Activated CD8-positive, alpha-beta T cell treated with anti-CD3 and anti-CD28 coated beads, Interleukin-2, amount 10 ng/mL, durations not matched to agents 7 days and 5 days (primary cell): ENCODE data around the gene TCEA2. TPM values are rescaled to one million over a fixed set of nuclear protein-coding genes. Genes with fewer than 3 reads are reported as not detected.

ENCODE experiments used
- ATAC-seq: fragments of 150-1000 bp; cut with Tn5 transposase; one replicate; pipeline ENCODE4 v1.10.0; 2021; ENCODE audit warnings: moderate library complexity
- CTCF ChIA-PET: fragments of 350-600 bp; sonication (Branson Sonifier 250); formaldehyde crosslinking; loops from one replicate; lab custom pipeline; 2021; ENCODE audit warnings: antibody characterized with exemption; lab: Charles Lee
- POLR2A ChIA-PET: fragments of 350-600 bp; sonication (Branson Sonifier 250); formaldehyde crosslinking; loops from one replicate; lab custom pipeline; 2021; ENCODE audit warnings: antibody characterized with exemption; lab: Charles Lee
- DNase-seq: peaks from one replicate; pipeline ENCODE4 v3.0.0-alpha.2; 2020
- H3K27ac Mint-ChIP-seq: one replicate; pipeline ENCODE4 v1.8.0; 2021; ENCODE audit warnings: mild to moderate bottlenecking, mixed read lengths
- H3K27me3 Mint-ChIP-seq: one replicate; pipeline ENCODE4 v1.8.0; 2021; ENCODE audit warnings: low read depth, mixed read lengths
- H3K36me3 Mint-ChIP-seq: one replicate; pipeline ENCODE4 v1.8.0; 2021; ENCODE audit warnings: low read depth, mixed read lengths
- H3K4me1 Mint-ChIP-seq: one replicate; pipeline ENCODE4 v1.8.0; 2021; ENCODE audit warnings: low read depth, mixed read lengths
- H3K4me3 Mint-ChIP-seq: one replicate; pipeline ENCODE4 v1.8.0; 2021; ENCODE audit warnings: mild to moderate bottlenecking, mixed read lengths
- H3K9me3 Mint-ChIP-seq: one replicate; pipeline ENCODE4 v1.8.0; 2022; ENCODE audit warnings: mixed read lengths; ENCODE audit not compliant: insufficient read depth
- total RNA-seq, 2 experiments: library from RNA; stranded (reverse); gene quantifications; one replicate each; pipeline ENCODE4 v1.2.3, GENCODE V29; 2021

TCEA2 gene
- total RNA-seq = 10 to 100 TPM; 49.6 to 55.3 TPM

- peak; percentile 97 for DNase-seq
- H3K9me3 Mint-ChIP-seq = no peaks in the 10 kb centered on the region
- peaks cover 56% of the 10 kb centered on the region for H3K4me1 Mint-ChIP-seq
- H3K27me3 Mint-ChIP-seq = no peaks in the 10 kb centered on the region
- peak; percentile 82 for ATAC-seq
- H3K27ac Mint-ChIP-seq = peak within 1 kb of the TSS; percentile 86
- ChIA-PET CTCF (interaction anchor here (0.7 to 3.8 kb wide), 5 partner anchors 9 to 525 kb away, joined by 3 to 20 read pairs (median 3); partner anchors contain the start of gene PRPF6), POLR2A (interaction anchor here (0.7 to 1.2 kb wide), 4 partner anchors 10 to 288 kb away, joined by 3 read pairs; no protein-coding TSS in a partner anchor)
- H3K36me3 Mint-ChIP-seq = no peaks in the 10 kb centered on the region
- peak within 1 kb of the TSS; percentile 85 for H3K4me3 Mint-ChIP-seq
These were observed at the start of gene TCEA2 for GRCh38 chr20:64062596-64063388. TCEA2 (plus strand) TSS chr20:64063198; CDS start chr20:64063313, 115 bp downstream.

GRCh38 chr20:64015635-64016034 is 47.4 kb upstream of the TCEA2 start:
- no peak for DNase-seq
- no peak overlapping the region for H3K4me3 Mint-ChIP-seq
- POLR2A ChIA-PET = no interaction called here
- no peak overlapping the region for H3K27ac Mint-ChIP-seq
- no peaks in the 10 kb centered on the region for H3K27me3 Mint-ChIP-seq
- no peak for ATAC-seq
- H3K4me1 Mint-ChIP-seq = peaks cover 39% of the 10 kb centered on the region
- H3K36me3 Mint-ChIP-seq = peaks cover 61% of the 10 kb centered on the region
- peaks cover 6% of the 10 kb centered on the region for H3K9me3 Mint-ChIP-seq
- CTCF ChIA-PET = no interaction called here

- peaks cover 62% of the 10 kb centered on the region for H3K36me3 Mint-ChIP-seq
- no peak overlapping the region for H3K27ac Mint-ChIP-seq
- H3K9me3 Mint-ChIP-seq = no peaks in the 10 kb centered on the region
- ATAC-seq (no peak), DNase-seq (no peak)
- H3K4me1 Mint-ChIP-seq = peaks cover 3% of the 10 kb centered on the region
- CTCF ChIA-PET = interaction anchor here (1.2 kb wide), 1 partner anchor 47 kb away, joined by 3 read pairs; no protein-coding TSS in a partner anchor
- POLR2A ChIA-PET = no interaction called here
- H3K4me3 Mint-ChIP-seq = no peak overlapping the region
- no peaks in the 10 kb centered on the region for H3K27me3 Mint-ChIP-seq
These were observed 41.6 kb upstream of the TCEA2 start for GRCh38 chr20:64021124-64021975.

GRCh38 chr20:64022671-64023360 is 40.2 kb upstream of the TCEA2 start:
- POLR2A ChIA-PET = no interaction called here
- Mint-ChIP-seq H3K4me1 (peaks cover 3% of the 10 kb centered on the region), H3K27me3 (no peaks in the 10 kb centered on the region), H3K27ac (no peak overlapping the region), H3K36me3 (peaks cover 63% of the 10 kb centered on the region), H3K4me3 (no peak overlapping the region), H3K9me3 (no peaks in the 10 kb centered on the region)
- ATAC-seq (no peak), DNase-seq (no peak)
- CTCF ChIA-PET = interaction anchor here (1.2 kb wide), 1 partner anchor 49 kb away, joined by 3 read pairs; no protein-coding TSS in a partner anchor

- DNase-seq (no peak), ATAC-seq (no peak)
- H3K9me3 Mint-ChIP-seq = no peaks in the 10 kb centered on the region
- H3K4me3 Mint-ChIP-seq = no peak overlapping the region
- no peaks in the 10 kb centered on the region for H3K27me3 Mint-ChIP-seq
- POLR2A ChIA-PET = no interaction called here
- H3K4me1 Mint-ChIP-seq = peaks cover 3% of the 10 kb centered on the region
- peaks cover 65% of the 10 kb centered on the region for H3K36me3 Mint-ChIP-seq
- CTCF ChIA-PET = no interaction called here
- H3K27ac Mint-ChIP-seq = no peak overlapping the region
These were observed 39.4 kb upstream of the TCEA2 start for GRCh38 chr20:64023361-64024140.

GRCh38 chr20:64024141-64024990 is 38.6 kb upstream of the TCEA2 start:
- no peak for DNase-seq
- Mint-ChIP-seq H3K9me3 (no peaks in the 10 kb centered on the region), H3K4me3 (no peak overlapping the region), H3K36me3 (peaks cover 63% of the 10 kb centered on the region), H3K4me1 (peaks cover 3% of the 10 kb centered on the region), H3K27me3 (no peaks in the 10 kb centered on the region), H3K27ac (no peak overlapping the region)
- POLR2A ChIA-PET = interaction anchor here (1.0 kb wide), 1 partner anchor 14 kb away, joined by 3 read pairs; no protein-coding TSS in a partner anchor
- CTCF ChIA-PET = interaction anchor here (1.3 kb wide), 1 partner anchor 14 kb away, joined by 4 read pairs; no protein-coding TSS in a partner anchor
- ATAC-seq = no peak

GRCh38 chr20:64025101-64025825 is 37.7 kb upstream of the TCEA2 start:
- peaks cover 65% of the 10 kb centered on the region for H3K36me3 Mint-ChIP-seq
- H3K27me3 Mint-ChIP-seq = no peaks in the 10 kb centered on the region
- H3K4me1 Mint-ChIP-seq = no peaks in the 10 kb centered on the region
- ChIA-PET CTCF (interaction anchor here (1.3 kb wide), 1 partner anchor 13 kb away, joined by 4 read pairs; no protein-coding TSS in a partner anchor), POLR2A (interaction anchor here (1.0 kb wide), 1 partner anchor 13 kb away, joined by 3 read pairs; no protein-coding TSS in a partner anchor)
- H3K27ac Mint-ChIP-seq = no peak overlapping the region
- no peaks in the 10 kb centered on the region for H3K9me3 Mint-ChIP-seq
- ATAC-seq = no peak
- H3K4me3 Mint-ChIP-seq = no peak overlapping the region
- no peak for DNase-seq

GRCh38 chr20:64025826-64026412 is 37.1 kb upstream of the TCEA2 start:
- ATAC-seq (no peak), DNase-seq (no peak)
- Mint-ChIP-seq H3K27me3 (no peaks in the 10 kb centered on the region), H3K27ac (no peak overlapping the region), H3K4me1 (no peaks in the 10 kb centered on the region), H3K36me3 (peaks cover 70% of the 10 kb centered on the region), H3K4me3 (no peak overlapping the region), H3K9me3 (no peaks in the 10 kb centered on the region)
- ChIA-PET CTCF (interaction anchor here (1.3 to 1.8 kb wide), 2 partner anchors 12 to 13 kb away, joined by 4 to 9 read pairs; no protein-coding TSS in a partner anchor), POLR2A (no interaction called here)

GRCh38 chr20:64027981-64028685 is 34.9 kb upstream of the TCEA2 start:
- ATAC-seq (no peak), DNase-seq (no peak)
- Mint-ChIP-seq H3K9me3 (no peaks in the 10 kb centered on the region), H3K27ac (peak overlapping the region; percentile 44), H3K36me3 (peaks cover 70% of the 10 kb centered on the region), H3K4me3 (no peak overlapping the region), H3K27me3 (no peaks in the 10 kb centered on the region), H3K4me1 (no peaks in the 10 kb centered on the region)
- CTCF ChIA-PET = interaction anchor here (1.3 to 1.8 kb wide), 2 partner anchors 10 to 47 kb away, joined by 3 to 9 read pairs; partner anchors contain the start of gene PRPF6
- POLR2A ChIA-PET = no interaction called here
